ENCODE results near the gene BSDC1.

BSDC1 gene

DNA sequence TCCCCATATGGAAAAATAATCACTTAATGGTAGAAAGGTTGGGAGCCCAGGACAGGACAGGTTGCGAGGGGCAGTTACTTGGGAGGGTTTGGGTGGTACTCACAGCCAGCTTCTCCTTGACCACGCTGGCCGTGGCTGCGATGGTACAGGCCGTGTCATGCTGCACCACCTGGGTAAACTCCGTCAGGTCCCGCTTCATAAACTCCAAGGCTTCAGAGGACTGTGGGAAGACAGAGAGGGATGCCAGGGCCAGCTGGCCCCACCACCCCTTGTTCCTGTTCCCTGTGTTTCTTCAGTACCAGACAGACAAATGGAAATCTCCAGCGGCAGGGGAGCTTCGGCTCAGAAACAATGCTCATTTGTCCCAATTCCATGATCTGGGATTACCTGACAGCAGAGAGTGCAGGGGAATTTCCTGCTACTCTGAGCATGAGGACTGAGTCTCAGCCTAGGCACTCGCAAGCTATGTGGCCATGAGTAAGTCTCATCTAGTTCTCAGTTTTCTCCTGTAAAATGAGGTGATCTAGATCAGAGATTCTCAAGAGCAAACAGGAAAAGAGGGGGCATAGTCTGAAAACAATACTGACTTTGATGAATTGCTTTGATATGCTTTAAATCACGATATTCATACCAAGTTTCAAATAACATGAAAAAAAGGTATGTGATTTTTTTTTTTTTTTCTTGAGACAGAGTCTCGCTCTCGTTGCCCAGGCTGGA lies 7.4 kb downstream of the BSDC1 start:
- no peak overlapping the region for H3K23ac ChIP-seq (ENCODE audit: low read length)
- H3K18ac ChIP-seq (ENCODE audit: low read length), result no peak overlapping the region
- DNase-seq, result no peak
- no peak overlapping the region for H4K91ac ChIP-seq (ENCODE audit: low read depth, low read length)
- WGBS (ENCODE audit: extremely low coverage, insufficient coverage, insufficient read length), result no CpG with 5 or more reads among the region's 13 CpGs
- no peak overlapping the region for H2BK120ac ChIP-seq (ENCODE audit: insufficient read depth, low read length, poor library complexity)
- no peak overlapping the region for H3K4me2 ChIP-seq (ENCODE audit: low read length)
- no peak overlapping the region for H2BK5ac ChIP-seq (ENCODE audit: low read depth, low read length, poor library complexity)
- no peak overlapping the region for H3K9ac ChIP-seq (ENCODE audit: low read length)
- H2AK5ac ChIP-seq (ENCODE audit: low read length), result no peak overlapping the region
- H3K4ac ChIP-seq (ENCODE audit: low read depth, low read length), result no peak overlapping the region
- H4K8ac ChIP-seq (ENCODE audit: low read depth, low read length), result no peak overlapping the region
- no peak overlapping the region for H3K4me3 ChIP-seq (ENCODE audit: low read depth, low read length)
- peaks cover 38 to 56% of the 10 kb centered on the region in 2 experiments for H3K36me3 ChIP-seq (ENCODE audit: control insufficient read depth in 1 of 2, insufficient read depth in 2 of 2, low read length in 2 of 2)
- no peak overlapping the region for H4K12ac ChIP-seq (ENCODE audit: low read depth, low read length)
- no peak overlapping the region for H2BK12ac ChIP-seq (ENCODE audit: low read length)
- no peak overlapping the region for H3K14ac ChIP-seq (ENCODE audit: low read length)
- no peaks in the 10 kb centered on the region for H3K79me1 ChIP-seq (ENCODE audit: low read length)
- no peak overlapping the region for H3K27ac ChIP-seq (ENCODE audit: low read depth, low read length)
- H3K4me1 ChIP-seq (ENCODE audit: control insufficient read depth in 1 of 2, insufficient read depth in 2 of 2, low read length in 2 of 2), result no peaks in the 10 kb centered on the region
- no peaks in the 10 kb centered on the region for H3K79me2 ChIP-seq (ENCODE audit: control insufficient read depth, insufficient read depth, low read length, poor library complexity)
- no peaks in the 10 kb centered on the region for H3K9me3 ChIP-seq (ENCODE audit: insufficient read depth, low read depth, low read length)
- H3K27me3 ChIP-seq (ENCODE audit: insufficient read depth, low read length), result no peaks in the 10 kb centered on the region
- no peak overlapping the region for H2AFZ ChIP-seq (ENCODE audit: insufficient read depth, low read length, poor library complexity)

DNA sequence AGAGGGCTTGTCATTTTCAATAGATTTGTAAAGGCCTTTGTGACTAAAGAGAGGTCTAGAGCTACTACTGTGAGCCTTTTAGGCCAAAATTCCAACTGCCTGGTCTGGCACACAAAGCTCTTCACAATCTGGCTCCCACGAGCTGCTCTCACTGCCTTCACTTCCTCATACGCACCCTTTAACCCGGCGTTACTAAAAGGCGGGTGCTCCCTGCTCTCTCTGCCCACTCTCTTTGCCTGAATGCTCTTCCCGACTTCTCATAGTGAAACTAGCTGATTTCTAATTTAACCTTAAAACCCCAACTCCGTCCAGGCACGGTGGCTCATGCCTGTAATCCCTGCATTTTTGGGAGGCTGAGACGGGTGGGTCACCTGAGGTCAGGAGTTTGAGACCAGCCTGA lies 14.2 kb downstream of the BSDC1 start:
- no peak overlapping the region for H2BK12ac ChIP-seq (ENCODE audit: low read length)
- no peaks in the 10 kb centered on the region for H3K9me3 ChIP-seq (ENCODE audit: insufficient read depth, low read depth, low read length)
- DNase-seq, result no peak
- WGBS (ENCODE audit: extremely low coverage, insufficient coverage, insufficient read length), result no CpG with 5 or more reads among the region's 9 CpGs
- H2BK120ac ChIP-seq (ENCODE audit: insufficient read depth, low read length, poor library complexity), result no peak overlapping the region
- no peak overlapping the region for H4K91ac ChIP-seq (ENCODE audit: low read depth, low read length)
- H3K18ac ChIP-seq (ENCODE audit: low read length), result no peak overlapping the region
- H3K4me1 ChIP-seq (ENCODE audit: control insufficient read depth in 1 of 2, insufficient read depth in 2 of 2, low read length in 2 of 2), result no peaks in the 10 kb centered on the region
- H3K27me3 ChIP-seq (ENCODE audit: insufficient read depth, low read length), result no peaks in the 10 kb centered on the region
- no peak overlapping the region for H3K9ac ChIP-seq (ENCODE audit: low read length)
- H3K14ac ChIP-seq (ENCODE audit: low read length), result no peak overlapping the region
- H3K79me2 ChIP-seq (ENCODE audit: control insufficient read depth, insufficient read depth, low read length, poor library complexity), result no peaks in the 10 kb centered on the region
- no peak overlapping the region for H2AK5ac ChIP-seq (ENCODE audit: low read length)
- peaks cover 70 to 80% of the 10 kb centered on the region in 2 experiments for H3K36me3 ChIP-seq (ENCODE audit: control insufficient read depth in 1 of 2, insufficient read depth in 2 of 2, low read length in 2 of 2)
- no peak overlapping the region for H2BK5ac ChIP-seq (ENCODE audit: low read depth, low read length, poor library complexity)
- no peak overlapping the region for H3K23ac ChIP-seq (ENCODE audit: low read length)
- no peak overlapping the region for H2AFZ ChIP-seq (ENCODE audit: insufficient read depth, low read length, poor library complexity)
- H3K4ac ChIP-seq (ENCODE audit: low read depth, low read length), result no peak overlapping the region
- H3K79me1 ChIP-seq (ENCODE audit: low read length), result no peaks in the 10 kb centered on the region
- no peak overlapping the region for H4K12ac ChIP-seq (ENCODE audit: low read depth, low read length)
- H3K27ac ChIP-seq (ENCODE audit: low read depth, low read length), result no peak overlapping the region
- H3K4me2 ChIP-seq (ENCODE audit: low read length), result no peak overlapping the region
- H4K8ac ChIP-seq (ENCODE audit: low read depth, low read length), result no peak overlapping the region
- H3K4me3 ChIP-seq (ENCODE audit: low read depth, low read length), result no peak overlapping the region

DNA sequence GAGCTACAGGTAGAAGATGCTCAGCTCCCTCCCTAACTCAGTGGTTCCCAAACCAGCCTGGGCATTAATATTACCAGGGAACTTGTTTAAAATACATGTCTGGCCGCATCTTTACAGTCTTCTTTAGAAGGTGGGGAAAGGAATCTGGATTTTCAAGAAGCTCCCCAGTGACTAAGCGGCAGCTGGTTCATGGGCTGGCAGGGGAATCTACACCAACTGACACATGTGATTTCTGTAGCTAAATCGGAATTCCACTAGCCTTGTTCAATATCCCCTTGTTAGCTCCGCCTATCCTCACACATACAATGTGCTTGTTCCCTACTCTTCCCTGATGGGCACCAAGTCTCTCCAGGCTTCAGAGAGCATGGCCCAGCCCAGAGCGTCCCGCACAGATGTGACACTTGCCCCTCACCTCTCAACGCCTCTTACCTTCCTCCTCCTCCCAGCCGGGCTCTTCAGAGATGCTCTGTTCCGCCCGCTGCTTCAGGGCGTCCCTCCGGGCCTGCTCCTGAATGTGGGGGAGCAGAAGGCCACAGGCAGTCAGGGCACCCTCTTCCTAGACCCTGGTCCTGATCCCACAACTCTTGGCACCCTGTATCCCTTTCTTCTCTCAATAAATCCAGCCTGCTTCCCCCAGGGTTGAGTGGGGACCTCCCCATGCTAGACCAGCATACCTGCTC lies 16.6 kb downstream of the BSDC1 start:
- H2BK12ac ChIP-seq (ENCODE audit: low read length), result no peak overlapping the region
- H2BK5ac ChIP-seq (ENCODE audit: low read depth, low read length, poor library complexity), result no peak overlapping the region
- no peak overlapping the region for H2BK120ac ChIP-seq (ENCODE audit: insufficient read depth, low read length, poor library complexity)
- no peak overlapping the region for H3K4ac ChIP-seq (ENCODE audit: low read depth, low read length)
- no peak overlapping the region for H4K12ac ChIP-seq (ENCODE audit: low read depth, low read length)
- no peak overlapping the region for H3K4me3 ChIP-seq (ENCODE audit: low read depth, low read length)
- DNase-seq, result peak; percentile 32 to 60
- peaks cover 71 to 85% of the 10 kb centered on the region in 2 experiments for H3K36me3 ChIP-seq (ENCODE audit: control insufficient read depth in 1 of 2, insufficient read depth in 2 of 2, low read length in 2 of 2)
- H3K4me1 ChIP-seq (ENCODE audit: control insufficient read depth in 1 of 2, insufficient read depth in 2 of 2, low read length in 2 of 2), result no peaks in the 10 kb centered on the region
- H4K91ac ChIP-seq (ENCODE audit: low read depth, low read length), result no peak overlapping the region
- no peak overlapping the region for H3K18ac ChIP-seq (ENCODE audit: low read length)
- H3K79me1 ChIP-seq (ENCODE audit: low read length), result no peaks in the 10 kb centered on the region
- no peak overlapping the region for H4K8ac ChIP-seq (ENCODE audit: low read depth, low read length)
- no peak overlapping the region for H2AFZ ChIP-seq (ENCODE audit: insufficient read depth, low read length, poor library complexity)
- no peak overlapping the region for H3K4me2 ChIP-seq (ENCODE audit: low read length)
- no peak overlapping the region for H3K14ac ChIP-seq (ENCODE audit: low read length)
- no peak overlapping the region for H3K9ac ChIP-seq (ENCODE audit: low read length)
- H3K23ac ChIP-seq (ENCODE audit: low read length), result no peak overlapping the region
- no peaks in the 10 kb centered on the region for H3K79me2 ChIP-seq (ENCODE audit: control insufficient read depth, insufficient read depth, low read length, poor library complexity)
- no peak overlapping the region for H2AK5ac ChIP-seq (ENCODE audit: low read length)
- no CpG with 5 or more reads among the region's 12 CpGs for WGBS (ENCODE audit: extremely low coverage, insufficient coverage, insufficient read length)
- H3K27me3 ChIP-seq (ENCODE audit: insufficient read depth, low read length), result no peaks in the 10 kb centered on the region
- no peak overlapping the region for H3K27ac ChIP-seq (ENCODE audit: low read depth, low read length)
- no peaks in the 10 kb centered on the region for H3K9me3 ChIP-seq (ENCODE audit: insufficient read depth, low read depth, low read length)

DNA sequence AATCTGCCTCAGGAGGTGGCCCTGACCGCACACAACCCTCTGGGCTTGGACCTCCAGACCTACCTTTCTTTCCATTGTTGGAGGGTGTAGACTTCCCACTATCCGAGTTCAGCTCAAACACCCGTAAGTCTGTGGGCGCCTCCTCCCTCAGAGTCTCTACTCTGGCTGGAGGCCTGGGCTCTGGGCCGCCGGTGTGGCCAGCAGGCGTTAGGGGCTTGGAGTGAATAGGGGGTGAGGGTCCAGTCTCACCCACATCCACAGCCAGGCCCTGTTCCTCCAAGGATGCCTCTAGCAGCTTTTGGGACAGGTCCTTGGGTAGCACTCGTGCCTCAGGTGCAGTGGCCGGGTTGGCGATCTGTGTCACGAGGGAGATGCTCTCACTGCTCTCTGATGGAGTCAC lies 18.0 kb downstream of the BSDC1 start:
- no peak overlapping the region for H4K91ac ChIP-seq (ENCODE audit: low read depth, low read length)
- H3K4me1 ChIP-seq (ENCODE audit: control insufficient read depth in 1 of 2, insufficient read depth in 2 of 2, low read length in 2 of 2), result no peaks in the 10 kb centered on the region
- no peak overlapping the region for H4K12ac ChIP-seq (ENCODE audit: low read depth, low read length)
- H2BK5ac ChIP-seq (ENCODE audit: low read depth, low read length, poor library complexity), result no peak overlapping the region
- H3K14ac ChIP-seq (ENCODE audit: low read length), result no peak overlapping the region
- H3K36me3 ChIP-seq (ENCODE audit: control insufficient read depth in 1 of 2, insufficient read depth in 2 of 2, low read length in 2 of 2), result peaks cover 68 to 87% of the 10 kb centered on the region in 2 experiments
- no peak overlapping the region for H2AK5ac ChIP-seq (ENCODE audit: low read length)
- H3K27ac ChIP-seq (ENCODE audit: low read depth, low read length), result no peak overlapping the region
- H2BK120ac ChIP-seq (ENCODE audit: insufficient read depth, low read length, poor library complexity), result no peak overlapping the region
- no CpG with 5 or more reads among the region's 11 CpGs for WGBS (ENCODE audit: extremely low coverage, insufficient coverage, insufficient read length)
- H3K4me3 ChIP-seq (ENCODE audit: low read depth, low read length), result no peak overlapping the region
- no peak overlapping the region for H2BK12ac ChIP-seq (ENCODE audit: low read length)
- H3K9ac ChIP-seq (ENCODE audit: low read length), result no peak overlapping the region
- H4K8ac ChIP-seq (ENCODE audit: low read depth, low read length), result no peak overlapping the region
- DNase-seq, result no peak
- no peak overlapping the region for H3K23ac ChIP-seq (ENCODE audit: low read length)
- no peak overlapping the region for H3K4me2 ChIP-seq (ENCODE audit: low read length)
- no peaks in the 10 kb centered on the region for H3K9me3 ChIP-seq (ENCODE audit: insufficient read depth, low read depth, low read length)
- no peak overlapping the region for H3K18ac ChIP-seq (ENCODE audit: low read length)
- no peak overlapping the region for H3K4ac ChIP-seq (ENCODE audit: low read depth, low read length)
- H2AFZ ChIP-seq (ENCODE audit: insufficient read depth, low read length, poor library complexity), result no peak overlapping the region
- no peaks in the 10 kb centered on the region for H3K27me3 ChIP-seq (ENCODE audit: insufficient read depth, low read length)
- H3K79me2 ChIP-seq (ENCODE audit: control insufficient read depth, insufficient read depth, low read length, poor library complexity), result no peaks in the 10 kb centered on the region
- no peaks in the 10 kb centered on the region for H3K79me1 ChIP-seq (ENCODE audit: low read length)

Data from trophoblast cell (in vitro differentiated cells and primary cell).